ENCODE measurements around the gene PBXIP1. TPM values are rescaled to one million over a fixed set of nuclear protein-coding genes. Genes with fewer than 3 reads are reported as not detected.

PBXIP1 gene
- total and polyA plus RNA-seq, 5 donors from 2014 or later = 349 to 774 (median 412) TPM

DNA sequence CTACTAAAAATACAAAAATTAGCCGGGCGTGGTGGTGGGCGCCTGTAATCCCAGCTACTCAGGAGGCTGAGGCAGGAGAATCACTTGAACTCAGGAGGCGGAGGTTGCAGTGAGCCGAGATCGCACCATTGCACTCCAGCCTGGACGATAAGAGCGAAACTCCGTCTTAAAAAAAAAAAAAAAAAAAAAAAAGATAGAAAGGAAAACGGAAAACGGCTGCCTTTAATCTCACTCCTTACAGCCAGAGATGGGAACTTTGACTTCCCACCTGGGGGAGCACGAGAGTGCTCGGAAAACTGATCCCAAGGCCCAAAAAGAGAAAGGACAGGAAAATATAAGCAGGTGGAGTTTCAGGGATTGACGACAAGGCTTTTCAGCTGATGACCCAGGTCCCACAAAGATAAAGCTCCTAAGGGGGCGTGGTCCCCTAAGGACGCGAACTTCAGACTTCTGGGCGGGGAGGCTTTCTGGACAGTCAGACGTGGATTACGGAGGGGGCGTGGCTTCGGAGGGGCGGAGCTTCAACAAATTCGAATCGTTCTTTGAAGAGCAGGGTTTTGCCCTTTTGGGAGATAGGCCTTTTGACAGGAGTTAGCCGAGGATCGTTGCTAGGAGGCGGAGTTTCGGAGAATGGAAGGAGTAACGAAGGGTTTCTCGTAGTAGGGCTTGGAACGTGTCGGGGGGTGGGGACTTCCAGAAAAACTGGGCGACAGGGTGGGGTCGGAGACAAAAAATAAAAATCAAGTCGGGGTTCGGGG lies 17.6 kb upstream of the PBXIP1 start:
- peak overlapping the region; percentile 90 for H3K4me3 ChIP-seq (ENCODE audit: low read depth, low read length)
- H3K9me3 ChIP-seq (ENCODE audit: control insufficient read depth in 2 of 2, low read length in 2 of 2) = no peaks in the 10 kb centered on the region
- Mint-ChIP-seq H3K4me3 (no peak overlapping the region), H3K27me3 (no peaks in the 10 kb centered on the region), H3K27ac (peak overlapping the region in 1 of 3 donors; percentile 78), H3K9me3 (no peaks in the 10 kb centered on the region), H3K4me1 (peaks cover 0 to 37% (median 26%) of the 10 kb centered on the region in 4 donors), H3K36me3 (peaks cover 4% of the 10 kb centered on the region)
- peaks cover 50% of the 10 kb centered on the region for H3K4me1 ChIP-seq (ENCODE audit: control insufficient read depth, insufficient read depth, low read length, poor library complexity, severe bottlenecking)
- H3K27me3 ChIP-seq (ENCODE audit: control insufficient read depth, insufficient read depth, low read length) = no peaks in the 10 kb centered on the region
- DNase-seq (peak; percentile 83 to 93 (median 89)), ATAC-seq (ENCODE audit: low read depth in 2 of 2) (no peak)
- peaks cover 5% of the 10 kb centered on the region for H3K36me3 ChIP-seq (ENCODE audit: control insufficient read depth, insufficient read depth, low read length)
- peak overlapping the region; percentile 98 for H3K27ac ChIP-seq (ENCODE audit: insufficient read depth, low read length, poor library complexity, severe bottlenecking)

DNA sequence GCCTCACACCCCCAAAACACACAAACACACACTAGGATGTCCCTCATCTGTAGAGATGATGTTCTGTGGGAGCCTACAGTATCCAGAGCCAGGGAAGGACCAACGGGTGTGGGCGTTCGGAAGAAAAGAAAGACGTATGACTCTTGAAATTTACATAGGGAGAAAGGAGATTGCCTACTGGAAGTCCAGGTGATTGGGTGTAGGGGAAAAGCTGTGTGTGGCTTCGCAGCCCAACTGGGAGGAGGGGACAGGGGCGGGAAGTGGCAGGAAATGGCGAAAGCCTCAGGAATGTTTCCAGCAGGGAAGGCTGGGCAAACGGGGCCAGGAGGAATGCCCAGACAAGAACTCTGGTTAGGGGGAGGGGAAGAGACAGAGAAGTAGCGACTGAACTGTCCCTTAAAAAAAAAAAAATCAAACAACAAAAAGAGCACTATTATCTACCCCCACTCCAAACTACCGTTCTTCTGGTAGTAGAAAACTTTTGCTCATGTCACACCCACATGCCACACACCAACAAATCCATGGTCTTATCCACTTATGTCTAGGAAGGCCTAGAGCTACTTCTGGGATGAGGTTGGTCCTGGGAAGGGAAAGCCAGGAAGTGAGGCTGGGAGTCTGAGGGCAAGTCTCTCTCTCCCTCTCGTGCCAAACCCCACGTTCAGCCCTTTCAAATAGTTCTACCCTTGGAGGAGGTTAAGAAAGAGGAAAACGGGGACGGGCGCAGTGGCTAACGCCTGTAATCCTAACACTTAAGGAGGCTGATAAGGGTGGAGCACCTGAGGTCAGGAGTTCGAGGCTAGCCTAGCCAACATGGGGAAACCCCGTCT lies 16.8 kb upstream of the PBXIP1 start:
- ATAC-seq (ENCODE audit: low read depth in 2 of 2) (no peak), DNase-seq (no peak)
- peaks cover 4% of the 10 kb centered on the region for H3K36me3 Mint-ChIP-seq
- Histone ChIP-seq H3K9me3 (ENCODE audit: control insufficient read depth in 2 of 2, low read length in 2 of 2) (no peaks in the 10 kb centered on the region), H3K36me3 (ENCODE audit: control insufficient read depth, insufficient read depth, low read length) (peaks cover 13% of the 10 kb centered on the region), H3K4me3 (ENCODE audit: low read depth, low read length) (peak overlapping the region; percentile 22), H3K4me1 (ENCODE audit: control insufficient read depth, insufficient read depth, low read length, poor library complexity, severe bottlenecking) (peaks cover 50% of the 10 kb centered on the region), H3K27me3 (ENCODE audit: control insufficient read depth, insufficient read depth, low read length) (no peaks in the 10 kb centered on the region), H3K27ac (ENCODE audit: insufficient read depth, low read length, poor library complexity, severe bottlenecking) (peak overlapping the region; percentile 98)
- peak overlapping the region in 1 of 4 donors; percentile 73 for H3K4me3 Mint-ChIP-seq
- H3K4me1 Mint-ChIP-seq = peaks cover 0 to 42% (median 31%) of the 10 kb centered on the region in 4 donors
- H3K27ac Mint-ChIP-seq = peak overlapping the region in 1 of 3 donors; percentile 79
- no peaks in the 10 kb centered on the region for H3K27me3 Mint-ChIP-seq
- H3K9me3 Mint-ChIP-seq = no peaks in the 10 kb centered on the region

DNA sequence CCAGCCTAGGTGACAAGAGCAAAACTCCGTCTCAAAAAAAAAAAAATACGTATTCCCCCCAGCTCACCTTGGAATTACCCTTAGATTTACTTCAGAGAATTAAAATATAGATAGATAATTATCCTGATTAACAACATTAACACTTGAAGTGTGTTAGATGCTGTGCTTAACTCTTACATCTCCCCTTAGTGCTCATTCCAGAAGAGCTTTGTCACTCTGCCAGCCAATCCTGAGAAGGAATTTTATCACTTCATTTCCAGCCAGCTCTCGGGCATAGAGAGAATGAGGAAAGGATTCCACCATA lies 16.3 kb upstream of the PBXIP1 start:
- Mint-ChIP-seq H3K4me1 (peaks cover 0 to 38% (median 31%) of the 10 kb centered on the region in 4 donors), H3K27ac (peak overlapping the region in 1 of 3 donors; percentile 79), H3K9me3 (no peaks in the 10 kb centered on the region), H3K27me3 (no peaks in the 10 kb centered on the region), H3K36me3 (peaks cover 4% of the 10 kb centered on the region), H3K4me3 (peak overlapping the region in 1 of 4 donors; percentile 73)
- no peaks in the 10 kb centered on the region for H3K9me3 ChIP-seq (ENCODE audit: control insufficient read depth in 2 of 2, low read length in 2 of 2)
- peaks cover 18% of the 10 kb centered on the region for H3K36me3 ChIP-seq (ENCODE audit: control insufficient read depth, insufficient read depth, low read length)
- DNase-seq (no peak), ATAC-seq (ENCODE audit: low read depth in 2 of 2) (no peak)
- H3K27ac ChIP-seq (ENCODE audit: insufficient read depth, low read length, poor library complexity, severe bottlenecking) = no peak overlapping the region
- H3K4me1 ChIP-seq (ENCODE audit: control insufficient read depth, insufficient read depth, low read length, poor library complexity, severe bottlenecking) = peaks cover 50% of the 10 kb centered on the region
- no peaks in the 10 kb centered on the region for H3K27me3 ChIP-seq (ENCODE audit: control insufficient read depth, insufficient read depth, low read length)
- peak overlapping the region; percentile 22 for H3K4me3 ChIP-seq (ENCODE audit: low read depth, low read length)

DNA sequence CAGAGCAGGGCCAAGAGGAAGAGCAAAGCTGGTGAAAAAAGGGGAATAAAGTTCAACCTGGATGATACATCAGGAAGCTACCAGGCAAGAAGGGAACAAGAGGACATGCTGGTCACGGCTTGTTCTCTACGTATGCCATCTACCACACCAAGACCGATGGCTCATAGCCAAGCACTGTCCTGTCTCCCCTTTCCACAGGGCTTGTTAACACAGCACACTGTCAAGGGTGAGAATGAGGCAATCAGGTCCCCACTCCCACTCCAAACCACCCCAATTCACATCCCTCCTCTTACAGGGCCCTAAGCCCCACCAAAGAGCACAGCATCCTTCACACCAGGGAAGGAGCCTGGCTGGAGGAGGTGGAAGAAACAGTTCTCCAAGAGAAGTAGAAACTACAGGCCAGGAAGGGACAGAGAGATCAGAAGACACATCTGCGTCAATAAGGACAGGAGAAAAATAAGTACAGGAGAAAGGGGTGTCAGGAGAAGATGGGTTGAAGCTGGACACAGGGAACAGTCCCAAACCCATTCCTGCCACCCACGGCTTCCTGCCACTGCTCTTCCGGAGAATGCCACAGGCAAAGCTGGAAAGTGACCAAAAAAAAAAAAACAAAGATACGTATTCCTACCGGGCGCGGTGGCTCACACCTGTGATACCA lies 15.6 kb upstream of the PBXIP1 start:
- H3K4me1 ChIP-seq (ENCODE audit: control insufficient read depth, insufficient read depth, low read length, poor library complexity, severe bottlenecking) = peaks cover 47% of the 10 kb centered on the region
- no peaks in the 10 kb centered on the region for H3K9me3 ChIP-seq (ENCODE audit: control insufficient read depth in 2 of 2, low read length in 2 of 2)
- Mint-ChIP-seq H3K27me3 (no peaks in the 10 kb centered on the region), H3K36me3 (peaks cover 4% of the 10 kb centered on the region), H3K27ac (peak overlapping the region; percentile 60 to 86 (median 66)), H3K4me3 (peak overlapping the region; percentile 34 to 68 (median 54)), H3K4me1 (peaks cover 0 to 38% (median 29%) of the 10 kb centered on the region in 4 donors), H3K9me3 (no peaks in the 10 kb centered on the region)
- H3K36me3 ChIP-seq (ENCODE audit: control insufficient read depth, insufficient read depth, low read length) = peaks cover 25% of the 10 kb centered on the region
- H3K27ac ChIP-seq (ENCODE audit: insufficient read depth, low read length, poor library complexity, severe bottlenecking) = peak overlapping the region; percentile 26
- DNase-seq (no peak), ATAC-seq (ENCODE audit: low read depth in 2 of 2) (no peak)
- H3K4me3 ChIP-seq (ENCODE audit: low read depth, low read length) = peak overlapping the region; percentile 35
- no peaks in the 10 kb centered on the region for H3K27me3 ChIP-seq (ENCODE audit: control insufficient read depth, insufficient read depth, low read length)

DNA sequence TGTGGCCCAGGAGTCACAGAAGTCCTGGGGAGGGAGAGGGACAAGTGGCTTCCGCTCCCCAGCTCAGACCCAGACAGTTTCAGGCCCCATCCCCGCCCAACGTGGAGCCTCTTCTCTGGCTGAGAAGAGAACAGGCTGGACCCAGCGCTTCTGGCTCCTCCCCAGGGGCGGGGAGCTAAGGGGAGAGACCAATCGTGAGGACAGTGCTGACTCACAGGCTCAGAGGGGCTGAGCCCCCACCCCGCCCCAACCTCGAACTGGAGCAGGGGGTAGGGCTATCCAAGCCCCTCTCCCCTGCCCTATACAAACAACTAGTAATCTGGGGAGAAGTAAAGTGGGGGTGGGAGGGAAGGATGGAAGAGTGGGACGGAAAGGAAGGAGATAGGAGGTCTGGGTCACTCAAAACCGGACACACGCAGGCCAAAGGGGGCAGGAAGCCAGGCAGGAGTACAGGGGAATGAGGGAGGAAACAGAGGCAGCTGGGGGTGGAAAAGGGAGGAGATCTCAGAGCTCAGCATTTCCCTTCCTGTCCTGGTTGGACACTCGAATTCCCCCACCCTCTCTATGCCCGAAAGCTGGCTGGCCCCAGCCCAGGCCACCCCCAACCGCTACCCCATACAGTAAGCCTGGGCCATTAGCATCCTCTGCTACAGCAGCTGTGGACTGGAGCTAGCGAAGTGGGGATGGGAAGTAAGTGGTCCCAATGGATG lies 14.9 kb upstream of the PBXIP1 start, which contains the start of gene SHC1:
SHC1 (minus strand) TSS at position 117 of the 710 bp plus-strand sequence. CDS start 221 bp downstream, outside the sequence.
- peaks cover 5% of the 10 kb centered on the region for H3K36me3 Mint-ChIP-seq
- no peaks in the 10 kb centered on the region for H3K9me3 Mint-ChIP-seq
- DNase-seq (peak in 1 of 3 donors; percentile 35), ATAC-seq (ENCODE audit: low read depth in 2 of 2) (no peak)
- Histone ChIP-seq H3K4me1 (ENCODE audit: control insufficient read depth, insufficient read depth, low read length, poor library complexity, severe bottlenecking) (peaks cover 40% of the 10 kb centered on the region), H3K4me3 (ENCODE audit: low read depth, low read length) (peak within 1 kb of the TSS; percentile 35), H3K9me3 (ENCODE audit: control insufficient read depth in 2 of 2, low read length in 2 of 2) (no peaks in the 10 kb centered on the region), H3K27ac (ENCODE audit: insufficient read depth, low read length, poor library complexity, severe bottlenecking) (peak within 1 kb of the TSS; percentile 42), H3K36me3 (ENCODE audit: control insufficient read depth, insufficient read depth, low read length) (peaks cover 32% of the 10 kb centered on the region), H3K27me3 (ENCODE audit: control insufficient read depth, insufficient read depth, low read length) (no peaks in the 10 kb centered on the region)
- H3K4me3 Mint-ChIP-seq = peak within 1 kb of the TSS; percentile 34 to 68 (median 54)
- H3K4me1 Mint-ChIP-seq = peaks cover 0 to 38% (median 28%) of the 10 kb centered on the region in 4 donors
- no peaks in the 10 kb centered on the region for H3K27me3 Mint-ChIP-seq
- peak within 1 kb of the TSS; percentile 60 to 86 (median 66) for H3K27ac Mint-ChIP-seq

DNA sequence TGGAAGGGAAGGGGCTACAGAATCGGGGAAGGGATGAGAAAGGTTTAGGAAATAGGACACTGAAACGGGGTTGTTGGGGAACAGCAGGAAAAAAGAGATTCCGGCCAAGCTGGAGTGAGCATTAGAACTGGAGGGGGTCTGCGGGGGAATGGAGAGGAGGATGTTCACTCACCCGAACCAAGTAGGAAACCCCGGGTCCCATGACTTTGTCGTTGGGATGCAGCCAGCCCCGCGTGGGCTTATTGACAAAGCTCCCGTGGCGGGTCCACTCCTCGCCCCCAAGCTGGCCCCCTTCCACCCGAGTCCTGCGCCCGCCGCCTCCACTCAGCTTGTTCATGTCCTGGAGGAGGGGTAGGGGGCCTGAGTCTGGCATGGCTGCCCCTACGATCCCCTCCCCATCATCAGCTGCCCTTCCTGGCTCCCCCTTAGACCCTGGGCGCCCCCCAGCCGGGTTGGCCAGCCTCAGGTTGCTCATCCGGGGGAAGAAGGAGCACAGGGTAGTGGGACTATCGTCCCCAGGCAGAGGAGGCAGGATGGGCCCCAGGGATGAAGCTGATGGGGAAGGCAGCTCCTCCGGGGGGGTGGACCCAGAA lies 14.1 kb upstream of the PBXIP1 start:
- Mint-ChIP-seq H3K27ac (peak overlapping the region in 1 of 3 donors; percentile 25), H3K36me3 (peaks cover 8% of the 10 kb centered on the region), H3K9me3 (no peaks in the 10 kb centered on the region), H3K4me3 (peak overlapping the region in 1 of 4 donors; percentile 49), H3K27me3 (no peaks in the 10 kb centered on the region), H3K4me1 (peaks cover 0 to 38% (median 28%) of the 10 kb centered on the region in 4 donors)
- no peak for DNase-seq
- Histone ChIP-seq H3K27me3 (ENCODE audit: control insufficient read depth, insufficient read depth, low read length) (no peaks in the 10 kb centered on the region), H3K36me3 (ENCODE audit: control insufficient read depth, insufficient read depth, low read length) (peaks cover 39% of the 10 kb centered on the region), H3K27ac (ENCODE audit: insufficient read depth, low read length, poor library complexity, severe bottlenecking) (peak overlapping the region; percentile 24), H3K4me1 (ENCODE audit: control insufficient read depth, insufficient read depth, low read length, poor library complexity, severe bottlenecking) (peaks cover 37% of the 10 kb centered on the region), H3K4me3 (ENCODE audit: low read depth, low read length) (no peak overlapping the region), H3K9me3 (ENCODE audit: control insufficient read depth in 2 of 2, low read length in 2 of 2) (no peaks in the 10 kb centered on the region)
- ATAC-seq (ENCODE audit: low read depth in 2 of 2) = no peak
